OCI-LY7 (cell line): ENCODE measurements around the gene PARVB.

Experiments used
- CTCF ChIP-seq: fragments of 200-600 bp; sonication (generic); conservative IDR thresholded peaks from 2 replicates; pipeline ENCODE4 v1.5.1; 2014; ENCODE audit warnings: mild to moderate bottlenecking, antibody characterized with exemption, low read length, moderate library complexity, mixed read lengths
- EZH2phosphoT487 ChIP-seq: fragments of 200-600 bp; sonication (generic); IDR thresholded peaks from 2 replicates; pipeline ENCODE4 v1.6.1; 2018; ENCODE audit warnings: low read depth, borderline replicate concordance, mild to moderate bottlenecking, mixed run types, antibody characterized with exemption, low read length, moderate library complexity, mixed read lengths

- TF ChIP-seq CTCF: no peak
- no peak for TF ChIP-seq EZH2phosphoT487
Measured at GRCh38 chr22:44191036-44191454, 166.9 kb downstream of the PARVB start.
